ENCODE data around the gene PUS10.

The PUS10 gene

DNA sequence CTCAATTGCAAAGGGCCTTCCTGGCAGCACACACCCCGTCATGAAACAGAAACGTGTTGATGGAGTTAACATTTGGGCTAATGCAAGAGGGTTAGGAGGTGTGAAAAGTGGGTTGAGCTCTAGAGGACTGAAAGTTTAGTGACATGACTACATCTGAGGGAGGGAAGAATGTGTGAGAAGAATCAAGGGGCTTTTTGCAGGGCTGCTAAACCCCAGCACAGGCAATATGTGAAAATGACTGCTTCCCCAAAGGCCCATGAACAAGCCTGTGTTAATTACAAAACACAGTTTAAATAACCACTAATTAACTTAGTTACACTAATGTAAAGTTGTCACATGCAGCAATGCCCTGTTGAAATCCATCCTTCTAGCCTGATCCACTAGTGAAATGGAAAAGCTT lies 63.9 kb downstream of the PUS10 start:
- TF ChIP-seq ARNTL (CRISPR knock-in tag; IDR thresholded peaks at IDR 0.05; ENCODE audit: borderline replicate concordance, low read depth) (no peak), RARB (CRISPR knock-in tag; IDR thresholded peaks at IDR 0.05) (no peak), PPARA (CRISPR knock-in tag; IDR thresholded peaks at IDR 0.05; ENCODE audit: borderline replicate concordance) (no peak), ISL1 (CRISPR knock-in tag; IDR thresholded peaks at IDR 0.05) (no peak), ZNF8 (CRISPR knock-in tag; IDR thresholded peaks at IDR 0.05) (no peak), SNAI2 (CRISPR knock-in tag; IDR thresholded peaks at IDR 0.05) (no peak), GLIS3 (CRISPR knock-in tag; IDR thresholded peaks at IDR 0.05) (no peak), TOX (CRISPR knock-in tag; IDR thresholded peaks at IDR 0.05; ENCODE audit: borderline replicate concordance) (no peak), OSR1 (CRISPR knock-in tag; IDR thresholded peaks at IDR 0.05) (no peak), ZFP3 (CRISPR knock-in tag; IDR thresholded peaks at IDR 0.05) (no peak), ZNF565 (CRISPR knock-in tag; conservative IDR thresholded peaks at IDR 0.05; ENCODE audit: low read depth) (no peak), ZC3H10 (CRISPR knock-in tag; IDR thresholded peaks at IDR 0.05) (no peak)
- TF ChIP-seq, protein P1, sequence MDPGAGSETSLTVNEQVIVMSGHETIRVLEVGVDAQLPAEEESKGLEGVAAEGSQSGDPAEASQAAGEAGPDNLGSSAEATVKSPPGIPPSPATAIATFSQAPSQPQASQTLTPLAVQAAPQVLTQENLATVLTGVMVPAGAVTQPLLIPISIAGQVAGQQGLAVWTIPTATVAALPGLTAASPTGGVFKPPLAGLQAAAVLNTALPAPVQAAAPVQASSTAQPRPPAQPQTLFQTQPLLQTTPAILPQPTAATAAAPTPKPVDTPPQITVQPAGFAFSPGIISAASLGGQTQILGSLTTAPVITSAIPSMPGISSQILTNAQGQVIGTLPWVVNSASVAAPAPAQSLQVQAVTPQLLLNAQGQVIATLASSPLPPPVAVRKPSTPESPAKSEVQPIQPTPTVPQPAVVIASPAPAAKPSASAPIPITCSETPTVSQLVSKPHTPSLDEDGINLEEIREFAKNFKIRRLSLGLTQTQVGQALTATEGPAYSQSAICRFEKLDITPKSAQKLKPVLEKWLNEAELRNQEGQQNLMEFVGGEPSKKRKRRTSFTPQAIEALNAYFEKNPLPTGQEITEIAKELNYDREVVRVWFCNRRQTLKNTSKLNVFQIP (CRISPR knock-in tag; IDR thresholded peaks at IDR 0.05; ENCODE audit: borderline replicate concordance, low read depth) = no peak

GRCh38 chr2:60948926-60949579 lies 69.0 kb downstream of the PUS10 start:
- ATAC-seq = no peak
- no peak for TF ChIP-seq ZC3H10 (CRISPR knock-in tag; IDR thresholded peaks at IDR 0.05)
- no peak for TF ChIP-seq ZFP3 (CRISPR knock-in tag; IDR thresholded peaks at IDR 0.05)
- TF ChIP-seq ISL1 (CRISPR knock-in tag; IDR thresholded peaks at IDR 0.05) = no peak
- TF ChIP-seq SNAI2 (CRISPR knock-in tag; IDR thresholded peaks at IDR 0.05) = no peak
- no peak for TF ChIP-seq ZFP30 (CRISPR knock-in tag; IDR thresholded peaks at IDR 0.05)
- TF ChIP-seq, protein P2, sequence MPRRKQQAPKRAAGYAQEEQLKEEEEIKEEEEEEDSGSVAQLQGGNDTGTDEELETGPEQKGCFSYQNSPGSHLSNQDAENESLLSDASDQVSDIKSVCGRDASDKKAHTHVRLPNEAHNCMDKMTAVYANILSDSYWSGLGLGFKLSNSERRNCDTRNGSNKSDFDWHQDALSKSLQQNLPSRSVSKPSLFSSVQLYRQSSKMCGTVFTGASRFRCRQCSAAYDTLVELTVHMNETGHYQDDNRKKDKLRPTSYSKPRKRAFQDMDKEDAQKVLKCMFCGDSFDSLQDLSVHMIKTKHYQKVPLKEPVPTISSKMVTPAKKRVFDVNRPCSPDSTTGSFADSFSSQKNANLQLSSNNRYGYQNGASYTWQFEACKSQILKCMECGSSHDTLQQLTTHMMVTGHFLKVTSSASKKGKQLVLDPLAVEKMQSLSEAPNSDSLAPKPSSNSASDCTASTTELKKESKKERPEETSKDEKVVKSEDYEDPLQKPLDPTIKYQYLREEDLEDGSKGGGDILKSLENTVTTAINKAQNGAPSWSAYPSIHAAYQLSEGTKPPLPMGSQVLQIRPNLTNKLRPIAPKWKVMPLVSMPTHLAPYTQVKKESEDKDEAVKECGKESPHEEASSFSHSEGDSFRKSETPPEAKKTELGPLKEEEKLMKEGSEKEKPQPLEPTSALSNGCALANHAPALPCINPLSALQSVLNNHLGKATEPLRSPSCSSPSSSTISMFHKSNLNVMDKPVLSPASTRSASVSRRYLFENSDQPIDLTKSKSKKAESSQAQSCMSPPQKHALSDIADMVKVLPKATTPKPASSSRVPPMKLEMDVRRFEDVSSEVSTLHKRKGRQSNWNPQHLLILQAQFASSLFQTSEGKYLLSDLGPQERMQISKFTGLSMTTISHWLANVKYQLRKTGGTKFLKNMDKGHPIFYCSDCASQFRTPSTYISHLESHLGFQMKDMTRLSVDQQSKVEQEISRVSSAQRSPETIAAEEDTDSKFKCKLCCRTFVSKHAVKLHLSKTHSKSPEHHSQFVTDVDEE (CRISPR knock-in tag; IDR thresholded peaks at IDR 0.05) = no peak
- TF ChIP-seq ZNF8 (CRISPR knock-in tag; IDR thresholded peaks at IDR 0.05) = no peak
- TF ChIP-seq ZNF70 (CRISPR knock-in tag; IDR thresholded peaks at IDR 0.05) = no peak
- TF ChIP-seq BACH2 (CRISPR knock-in tag; IDR thresholded peaks at IDR 0.05; ENCODE audit: borderline replicate concordance) = no peak
- no peak for TF ChIP-seq ARNTL (CRISPR knock-in tag; IDR thresholded peaks at IDR 0.05; ENCODE audit: borderline replicate concordance, low read depth)
- no peak for TF ChIP-seq PPARA (CRISPR knock-in tag; IDR thresholded peaks at IDR 0.05; ENCODE audit: borderline replicate concordance)

More for the DNA sequence above, 63.9 kb downstream of the PUS10 start:
- no peak for ATAC-seq

DNA sequence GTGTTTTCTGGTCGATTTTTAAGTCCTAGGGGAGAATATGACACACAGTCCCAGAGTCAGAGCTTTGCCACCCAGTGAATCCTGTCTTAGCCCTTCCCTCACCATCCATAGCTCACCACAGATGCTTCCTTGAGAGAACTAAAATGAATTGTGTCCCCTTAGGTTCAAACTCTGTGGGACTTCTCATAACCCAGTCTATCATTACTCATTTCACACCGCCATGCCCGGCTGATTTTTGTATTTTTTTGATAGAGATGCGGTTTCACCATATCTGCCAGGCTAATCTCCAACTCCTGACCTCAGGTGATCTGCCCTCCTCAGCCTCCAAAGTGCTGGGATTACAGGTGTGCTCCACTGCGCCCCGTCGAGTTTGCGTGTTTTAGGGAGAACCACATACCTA lies 69.9 kb downstream of the PUS10 start:
- no peak for TF ChIP-seq ZNF8 (CRISPR knock-in tag; IDR thresholded peaks at IDR 0.05)
- no peak for ATAC-seq

DNA sequence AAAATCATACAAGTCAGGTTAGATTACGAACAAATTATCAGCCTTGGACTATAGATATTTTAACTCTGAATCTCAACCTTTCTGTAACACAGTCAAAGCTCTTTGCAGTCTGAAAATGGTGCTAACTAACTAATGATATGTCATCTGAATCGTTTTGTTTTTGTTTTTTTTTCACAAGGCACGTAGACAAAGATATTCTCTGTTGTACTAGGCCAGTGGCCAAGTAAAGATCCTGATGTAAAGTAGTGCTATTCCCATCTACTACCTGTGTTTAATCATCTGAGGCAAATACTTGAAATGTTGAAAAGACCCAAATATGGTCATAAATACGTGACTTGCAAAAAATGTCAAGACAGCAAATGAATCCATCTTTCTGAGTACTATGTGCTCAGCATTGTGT lies 71.0 kb downstream of the PUS10 start:
- TF ChIP-seq, protein P3, sequence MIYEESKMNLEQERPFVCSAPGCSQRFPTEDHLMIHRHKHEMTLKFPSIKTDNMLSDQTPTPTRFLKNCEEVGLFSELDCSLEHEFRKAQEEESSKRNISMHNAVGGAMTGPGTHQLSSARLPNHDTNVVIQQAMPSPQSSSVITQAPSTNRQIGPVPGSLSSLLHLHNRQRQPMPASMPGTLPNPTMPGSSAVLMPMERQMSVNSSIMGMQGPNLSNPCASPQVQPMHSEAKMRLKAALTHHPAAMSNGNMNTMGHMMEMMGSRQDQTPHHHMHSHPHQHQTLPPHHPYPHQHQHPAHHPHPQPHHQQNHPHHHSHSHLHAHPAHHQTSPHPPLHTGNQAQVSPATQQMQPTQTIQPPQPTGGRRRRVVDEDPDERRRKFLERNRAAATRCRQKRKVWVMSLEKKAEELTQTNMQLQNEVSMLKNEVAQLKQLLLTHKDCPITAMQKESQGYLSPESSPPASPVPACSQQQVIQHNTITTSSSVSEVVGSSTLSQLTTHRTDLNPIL (CRISPR knock-in tag; IDR thresholded peaks at IDR 0.05; ENCODE audit: low read depth) = no peak
- TF ChIP-seq OSR1 (CRISPR knock-in tag; IDR thresholded peaks at IDR 0.05) = no peak
- no peak for TF ChIP-seq ZNF8 (CRISPR knock-in tag; IDR thresholded peaks at IDR 0.05)
- no peak for TF ChIP-seq ZNF565 (CRISPR knock-in tag; conservative IDR thresholded peaks at IDR 0.05; ENCODE audit: low read depth)
- no peak for TF ChIP-seq RARB (CRISPR knock-in tag; IDR thresholded peaks at IDR 0.05)
- no peak for TF ChIP-seq ISL1 (CRISPR knock-in tag; IDR thresholded peaks at IDR 0.05)
- no peak for ATAC-seq

DNA sequence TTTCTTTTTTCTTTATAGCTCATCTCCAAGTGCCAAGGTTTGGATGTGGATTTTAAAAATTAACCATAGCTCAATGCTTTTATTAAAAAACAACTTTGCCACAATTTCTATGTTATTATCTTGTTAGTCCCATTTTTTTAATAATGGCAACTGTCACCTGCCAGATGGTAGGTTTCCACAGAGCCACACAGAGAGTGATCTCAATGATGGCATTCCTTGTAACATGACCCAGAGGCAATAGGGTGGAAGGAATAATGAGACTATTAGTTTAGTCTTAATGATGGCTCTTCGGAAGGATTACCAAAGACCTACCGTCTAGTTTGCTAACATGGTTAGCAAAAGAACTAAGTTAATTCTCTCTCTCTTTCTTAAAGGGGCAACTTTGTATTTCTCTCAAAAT lies 72.7 kb downstream of the PUS10 start:
- ATAC-seq = no peak
- TF ChIP-seq, protein P4, sequence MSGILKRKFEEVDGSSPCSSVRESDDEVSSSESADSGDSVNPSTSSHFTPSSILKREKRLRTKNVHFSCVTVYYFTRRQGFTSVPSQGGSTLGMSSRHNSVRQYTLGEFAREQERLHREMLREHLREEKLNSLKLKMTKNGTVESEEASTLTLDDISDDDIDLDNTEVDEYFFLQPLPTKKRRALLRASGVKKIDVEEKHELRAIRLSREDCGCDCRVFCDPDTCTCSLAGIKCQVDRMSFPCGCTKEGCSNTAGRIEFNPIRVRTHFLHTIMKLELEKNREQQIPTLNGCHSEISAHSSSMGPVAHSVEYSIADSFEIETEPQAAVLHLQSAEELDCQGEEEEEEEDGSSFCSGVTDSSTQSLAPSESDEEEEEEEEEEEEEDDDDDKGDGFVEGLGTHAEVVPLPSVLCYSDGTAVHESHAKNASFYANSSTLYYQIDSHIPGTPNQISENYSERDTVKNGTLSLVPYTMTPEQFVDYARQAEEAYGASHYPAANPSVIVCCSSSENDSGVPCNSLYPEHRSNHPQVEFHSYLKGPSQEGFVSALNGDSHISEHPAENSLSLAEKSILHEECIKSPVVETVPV (CRISPR knock-in tag; IDR thresholded peaks at IDR 0.05) = no peak
- no peak for TF ChIP-seq TCF4 (CRISPR knock-in tag; IDR thresholded peaks at IDR 0.05; ENCODE audit: borderline replicate concordance)
- TF ChIP-seq ZNF8 (CRISPR knock-in tag; IDR thresholded peaks at IDR 0.05) = no peak
- no peak for TF ChIP-seq PATZ1 (CRISPR knock-in tag; IDR thresholded peaks at IDR 0.05; ENCODE audit: borderline replicate concordance)
- TF ChIP-seq, protein P1 (CRISPR knock-in tag; IDR thresholded peaks at IDR 0.05; ENCODE audit: borderline replicate concordance, low read depth) = no peak
